ENCODE measurements around the gene LOXL1.

DNA sequence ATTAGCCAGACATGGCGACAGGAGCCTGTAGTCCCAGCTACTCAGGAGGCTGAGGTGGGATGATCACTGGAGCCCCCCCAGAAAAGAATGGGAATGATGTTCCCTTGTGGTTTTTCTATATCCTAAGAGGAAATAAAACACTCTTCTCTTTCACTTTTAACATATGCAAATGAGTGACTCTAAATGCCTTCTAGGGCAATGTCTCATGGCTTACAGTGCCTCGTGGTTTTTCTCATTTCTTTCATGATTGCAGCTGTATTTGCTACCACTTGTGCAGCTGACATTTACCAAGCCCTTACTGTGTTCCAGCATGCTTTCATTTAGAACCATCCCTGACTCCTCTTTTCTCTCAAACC, 39.5 kb downstream of the LOXL1 start:
- TF ChIP-seq CTCF (IDR thresholded peaks at IDR 0.05) (no peak), POLR2A (IDR thresholded peaks at IDR 0.05) (no peak)

Data from body of pancreas (tissue), 4 donors.